HepG2 (cell line): ENCODE measurements around the gene PRRT1. TPM values are rescaled to one million over a fixed set of nuclear protein-coding genes. Genes with fewer than 3 reads are reported as not detected.
A peak's percentile ranks its signal among the peaks of the same experiment; 100 is the strongest.

Experiments
- ATAC-seq: fragments of 200-7000 bp; cut with Tn5 transposase; 3 replicates; pipeline ENCODE4 v1.9.1; 2020; ENCODE audit warnings: mild to moderate bottlenecking, moderate library complexity
- BruUV-seq: library from RNA; stranded (reverse); fragments of 400-500 nt; replicated peaks from 2 replicates; lab custom pipeline; 2021; lab: Mats Ljungman, UMichigan
- CTCF ChIA-PET: fragments of 300-600 bp; formaldehyde crosslinking; extraction: SDS; loops from one replicate; lab custom pipeline; 2021; ENCODE audit warnings: low total read pairs, inconsistent platforms, low intra/inter-chr PET ratio; lab: Yijun Ruan, JAX
- POLR2A ChIA-PET: fragments of 350-600 bp; sonication (Branson Sonifier 250); formaldehyde crosslinking; loops from one replicate; lab custom pipeline; 2020; ENCODE audit warnings: antibody characterized with exemption, inconsistent platforms; lab: Yijun Ruan, JAX
- DNase-seq: peaks from one replicate; pipeline ENCODE4 v3.0.0-alpha.2; 2015; ENCODE audit warnings: low spot score
- FAIRE-seq: peaks from 3 replicates; lab custom pipeline; 2011; peaks lifted over from hg19 to GRCh38; lab: Jason Lieb, UNC
- H2AFZ ChIP-seq: one replicate; pipeline ENCODE4 v1.6.1; 2011; ENCODE audit warnings: low read length, inconsistent platforms
- H3K27ac ChIP-seq: fragments of 300-600 bp; 3 replicates; pipeline ENCODE4 v1.8.0; 2011; ENCODE audit warnings: mixed run types, mild to moderate bottlenecking, mixed read lengths, low read length, inconsistent platforms; ENCODE audit not compliant: insufficient read depth; ENCODE audit errors: extremely low read length
- H3K27me3 ChIP-seq, 2 experiments: fragments of 200-600 bp in 1 of 2; 2 replicates in 1 of 2; 3 replicates in 1 of 2; pipeline versions ENCODE4 v1.6.0 to v1.8.0; 2011; ENCODE audit warnings: low read length in 2 of 2, mild to moderate bottlenecking in 2 of 2, moderate library complexity in 2 of 2, inconsistent platforms in 1 of 2; ENCODE audit not compliant: insufficient read depth in 2 of 2, control insufficient read depth in 1 of 2
- H3K36me3 ChIP-seq, 2 experiments: fragments of 200-600 bp in 1 of 2; replicated peaks in 1 of 2; 2 replicates in 1 of 2; 3 replicates in 1 of 2; pipeline versions ENCODE4 v1.5.1 to v1.8.0; 2011; ENCODE audit warnings: low read length in 2 of 2, inconsistent platforms in 1 of 2; ENCODE audit not compliant: insufficient read depth in 2 of 2, control insufficient read depth in 1 of 2
- H3K4me1 ChIP-seq: 2 replicates; pipeline ENCODE4 v1.5.1; 2012; ENCODE audit warnings: low read length, inconsistent platforms; ENCODE audit not compliant: insufficient read depth
- H3K4me2 ChIP-seq: 2 replicates; pipeline ENCODE4 v1.6.0; 2011; ENCODE audit warnings: low read depth, low read length, inconsistent platforms
- H3K4me3 ChIP-seq, 3 experiments: fragments of 200-600 bp in 1 of 3; sonication (generic), shearing (Covaris generic) in 1 of 3; replicated peaks in 1 of 3; 2 replicates each; pipeline ENCODE4 v1.5.1; 2011 to 2016; ENCODE audit warnings: low read length in 3 of 3, inconsistent platforms in 2 of 3, low read depth in 2 of 3, mild to moderate bottlenecking in 2 of 3, control low read depth in 1 of 3, mixed read lengths in 1 of 3; ENCODE audit not compliant: insufficient read depth in 1 of 3
- H3K79me2 ChIP-seq: one replicate; pipeline ENCODE4 v1.6.1; 2011; ENCODE audit warnings: low read length, inconsistent platforms; ENCODE audit not compliant: insufficient read depth
- H3K9ac ChIP-seq: 2 replicates; pipeline ENCODE4 v1.6.0; 2011; ENCODE audit warnings: mild to moderate bottlenecking, low read depth, low read length, inconsistent platforms; ENCODE audit not compliant: insufficient read depth
- H3K9me3 ChIP-seq: 2 replicates; pipeline ENCODE4 v1.5.1; 2012; ENCODE audit warnings: mild to moderate bottlenecking, low read length
- H4K20me1 ChIP-seq: 2 replicates; pipeline ENCODE4 v1.6.0; 2011; ENCODE audit warnings: inconsistent platforms, mild to moderate bottlenecking, low read length, moderate library complexity; ENCODE audit not compliant: insufficient read depth
- CEBPB ChIP-seq: IDR thresholded peaks from 2 replicates; pipeline ENCODE4 v1.6.1; 2011; ENCODE audit warnings: low read depth, low read length, improper control_type of control experiment, borderline replicate concordance
- FOXO4 ChIP-seq: sonication (generic); formaldehyde crosslinking; conservative IDR thresholded peaks from 2 replicates; pipeline ENCODE4 v1.8.1; 2023; ENCODE audit warnings: missing genetic modification reagents
- GPN1 ChIP-seq: sonication (generic); formaldehyde crosslinking; IDR thresholded peaks from 2 replicates; pipeline ENCODE4 v1.5.1; 2020; ENCODE audit warnings: missing genetic modification reagents, borderline replicate concordance
- JARID2 ChIP-seq: sonication (generic); formaldehyde crosslinking; IDR thresholded peaks from 2 replicates; pipeline ENCODE4 v1.8.1; 2023; ENCODE audit warnings: missing genetic modification reagents, inconsistent platforms; ENCODE audit not compliant: insufficient replicate concordance
- PATZ1 ChIP-seq: sonication (generic); formaldehyde crosslinking; IDR thresholded peaks from 2 replicates; pipeline ENCODE4 v1.4.0; 2020; ENCODE audit warnings: missing genetic modification reagents
- PCBP2 ChIP-seq: fragments of 200-400 bp; formaldehyde crosslinking; optimal IDR thresholded peaks from 2 replicates; pipeline ENCODE3; 2018; ENCODE audit warnings: low read length, low read depth; ENCODE audit not compliant: poor library complexity, severe bottlenecking
- PHF8 ChIP-seq: sonication (generic); formaldehyde crosslinking; IDR thresholded peaks from 2 replicates; pipeline ENCODE4 v1.5.0; 2020; ENCODE audit warnings: missing genetic modification reagents
- RFX3 ChIP-seq: IDR thresholded peaks from 2 replicates; pipeline ENCODE4 v1.6.1; 2016; ENCODE audit warnings: missing biosample characterization, missing genetic modification reagents
- RNF219 ChIP-seq: sonication (generic); formaldehyde crosslinking; IDR thresholded peaks from 2 replicates; pipeline ENCODE4 v1.5.0; 2020; ENCODE audit warnings: mild to moderate bottlenecking, missing genetic modification reagents
- TIGD3 ChIP-seq: sonication (generic); formaldehyde crosslinking; IDR thresholded peaks from 2 replicates; pipeline ENCODE4 v1.5.1; 2020; ENCODE audit warnings: mild to moderate bottlenecking, missing genetic modification reagents, borderline replicate concordance
- ZNF546 ChIP-seq: sonication (generic); formaldehyde crosslinking; conservative IDR thresholded peaks from 2 replicates; pipeline ENCODE4 v1.8.1; 2023; ENCODE audit warnings: mild to moderate bottlenecking, missing genetic modification reagents
- ZNF619 ChIP-seq: sonication (generic); formaldehyde crosslinking; IDR thresholded peaks from 2 replicates; pipeline ENCODE4 v1.4.0; 2020; ENCODE audit warnings: mild to moderate bottlenecking, missing genetic modification reagents
- ZNF761 ChIP-seq: sonication (generic); formaldehyde crosslinking; conservative IDR thresholded peaks from 2 replicates; pipeline ENCODE4 v1.4.0; 2020; ENCODE audit warnings: mild to moderate bottlenecking, missing genetic modification reagents
- ZNF776 ChIP-seq: sonication (generic); formaldehyde crosslinking; IDR thresholded peaks from 2 replicates; pipeline ENCODE4 v1.4.0; 2020; ENCODE audit warnings: mild to moderate bottlenecking, missing genetic modification reagents
- ZNF891 ChIP-seq: sonication (generic); formaldehyde crosslinking; IDR thresholded peaks from 2 replicates; pipeline ENCODE4 v1.5.0; 2020; ENCODE audit warnings: mild to moderate bottlenecking, missing genetic modification reagents
- ZSCAN22 ChIP-seq: sonication (generic); formaldehyde crosslinking; IDR thresholded peaks from 2 replicates; pipeline ENCODE4 v1.4.0; 2020; ENCODE audit warnings: mild to moderate bottlenecking, missing genetic modification reagents
- WGBS: methylation state at CpG from one replicate; pipeline ENCODE4 v1.1.6; 2017; ENCODE audit warnings: low lambda C conversion rate; 5-methylcytosine and 5-hydroxymethylcytosine counted together
- in situ Hi-C: cut with HindIII; loops from 2 replicates; pipeline ENCODE4 v1.10.0; 2017; ENCODE audit warnings: low pct_unique_long_range_greater_than_20kb; ENCODE audit not compliant: extremely low pct_ligation_motif_present
- intact Hi-C: fragments of 100-400 bp; cut with micrococcal nuclease; formaldehyde crosslinking; loops from one replicate; pipeline ENCODE4 v1.10.0; 2022; ENCODE audit not compliant: unreplicated experiment
- polyA plus RNA-seq, 8 experiments: library from polyadenylated mRNA; depleted of rRNA in 3 of 8; stranded (reverse) in 7 of 8; unstranded in 1 of 8; fragments of >200 nt; fragmentation: Illumina TruSeq in 4 of 8; extraction: Trizol in 4 of 8; gene quantifications; 2 replicates each; pipeline versions ENCODE4 v1.2.1 to v1.2.3, GENCODE V29; 2011 to 2016; ENCODE audit warnings: low read depth in 4 of 8, missing spikeins in 1 of 8, mixed read lengths in 1 of 8; ENCODE audit not compliant: insufficient read depth in 1 of 8
- total RNA-seq, 5 experiments: library from RNA; depleted of rRNA; stranded (reverse); fragments of >200 nt; fragmentation: Illumina TruSeq; extraction: Trizol; gene quantifications; 2 replicates each; pipeline ENCODE4 v1.2.3, GENCODE V29; 2016; ENCODE audit warnings: low read depth in 1 of 5

The PRRT1 gene
- total and polyA plus RNA-seq, 2 of the 13 experiments (the other 11 are each of a cell fraction or from before 2014, with no cell fraction given) = 0.64 to 1.4 TPM

GRCh38 chr6:32188381-32189068 is 36.8 kb upstream of the PRRT1 start:
- H3K4me3 ChIP-seq = peak overlapping the region; percentile 74 to 93 (median 79)
- H3K36me3 ChIP-seq = peaks cover 7 to 19% of the 10 kb centered on the region in 2 experiments
- FAIRE-seq = no peak
- no peaks in the 10 kb centered on the region; a peak in 1 of 5 replicates for H3K27me3 ChIP-seq
- BruUV-seq = no TSS peak
- POLR2A ChIA-PET = interaction anchor here (2.0 to 7.1 kb wide), 2 partner anchors 10 to 60 kb away, joined by 4 to 127 read pairs; partner anchors contain the start of genes AGPAT1, ATF6B and RNF5
- H3K9me3 ChIP-seq = no peaks in the 10 kb centered on the region
- intact Hi-C loops = no loop called here
- no peak overlapping the region for H2AFZ ChIP-seq
- peaks cover 15% of the 10 kb centered on the region for H3K79me2 ChIP-seq
- H3K9ac ChIP-seq = peak overlapping the region; percentile 90
- no peaks in the 10 kb centered on the region for H4K20me1 ChIP-seq
- CTCF ChIA-PET = no interaction called here
- in situ Hi-C loops = no loop called here
- 86% methylated on average over 10 of the region's 13 CpGs for WGBS
- peak overlapping the region; percentile 90 for H3K4me2 ChIP-seq
- no peak for DNase-seq
- ATAC-seq = no peak
- H3K4me1 ChIP-seq = peaks cover 36% of the 10 kb centered on the region
- peak overlapping the region; percentile 80 for H3K27ac ChIP-seq
- TF ChIP-seq JARID2 (CRISPR knock-in tag) (no peak), TIGD3 (no peak), ZNF761 (CRISPR knock-in tag) (no peak), GPN1 (CRISPR knock-in tag) (no peak), PHF8 (CRISPR knock-in tag) (no peak), RFX3 (no peak), RNF219 (CRISPR knock-in tag) (no peak), PCBP2 (peak; percentile 21), PATZ1 (CRISPR knock-in tag) (peak; percentile 34; the same call in 1 of the 2 replicates), ZNF776 (CRISPR knock-in tag) (no peak), FOXO4 (CRISPR knock-in tag) (no peak), ZNF891 (CRISPR knock-in tag) (0 out of 2 replicates have a peak, but pooled peaks have one; percentile 21), CEBPB (0 out of 2 replicates have a peak, but pooled peaks have one; percentile 13), ZNF546 (CRISPR knock-in tag) (no peak), ZNF619 (CRISPR knock-in tag) (no peak), ZSCAN22 (CRISPR knock-in tag) (no peak)
